Globus pallidus (tissue), 1 donor: ENCODE data around the gene TLK2.
"Not testable (repeated sequence)": the region's sequence is repeated elsewhere in the genome, so short reads cannot be mapped to it uniquely, and the experiment has no call there.

ENCODE experiments used
- DNase-seq: peaks from one replicate; pipeline ENCODE4 v3.0.0-alpha.2; 2015; ENCODE audit warnings: low spot score

TLK2 gene

GRCh38 chr17:62601471-62601870 is 122.8 kb downstream of the TLK2 start:
- DNase-seq = no peak

DNA sequence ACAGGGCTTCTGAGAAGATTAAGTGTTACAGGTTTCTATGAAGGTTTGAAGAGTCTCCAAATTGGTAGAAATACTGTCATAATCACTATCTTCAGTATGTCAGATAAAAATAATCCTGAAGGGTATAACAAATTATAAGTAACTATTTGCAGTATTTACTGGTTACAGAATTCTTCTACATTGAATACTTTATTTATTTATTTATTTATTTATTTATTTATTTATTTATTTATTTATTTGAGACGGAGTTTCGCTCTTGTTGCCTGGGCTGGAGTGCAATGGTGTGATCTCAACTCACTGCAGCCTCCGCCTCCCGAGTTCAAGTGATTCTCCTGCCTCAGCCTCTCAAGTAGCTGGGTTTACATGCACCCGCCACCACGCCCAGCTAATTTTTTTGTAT is 125.2 kb downstream of the TLK2 start:
- DNase-seq = not testable (repeated sequence)

- no peak for DNase-seq
Observed at GRCh38 chr17:62605588-62605987, 127.0 kb downstream of the TLK2 start.

- DNase-seq = no peak
Observed at GRCh38 chr17:62611292-62611691, 132.7 kb downstream of the TLK2 start.

DNA sequence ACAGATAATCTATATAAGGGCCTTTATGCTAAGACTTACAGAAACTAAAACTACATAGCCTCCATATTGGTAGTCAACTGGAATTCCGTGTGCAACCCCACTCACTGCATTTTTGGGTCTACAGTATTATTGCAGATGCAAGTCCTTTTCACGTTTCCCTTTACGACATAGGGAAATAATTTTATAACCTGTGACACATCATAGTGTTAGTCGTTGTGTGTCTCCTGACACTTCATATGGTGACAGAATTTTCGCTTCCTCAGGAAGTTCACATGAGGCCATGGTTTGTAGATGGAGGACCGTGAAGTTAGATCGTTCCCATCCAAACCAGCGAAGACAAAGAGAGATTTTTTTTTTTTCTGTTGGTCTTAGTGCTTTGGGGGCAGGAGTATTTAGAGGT is 133.1 kb downstream of the TLK2 start:
- DNase-seq = no peak

DNA sequence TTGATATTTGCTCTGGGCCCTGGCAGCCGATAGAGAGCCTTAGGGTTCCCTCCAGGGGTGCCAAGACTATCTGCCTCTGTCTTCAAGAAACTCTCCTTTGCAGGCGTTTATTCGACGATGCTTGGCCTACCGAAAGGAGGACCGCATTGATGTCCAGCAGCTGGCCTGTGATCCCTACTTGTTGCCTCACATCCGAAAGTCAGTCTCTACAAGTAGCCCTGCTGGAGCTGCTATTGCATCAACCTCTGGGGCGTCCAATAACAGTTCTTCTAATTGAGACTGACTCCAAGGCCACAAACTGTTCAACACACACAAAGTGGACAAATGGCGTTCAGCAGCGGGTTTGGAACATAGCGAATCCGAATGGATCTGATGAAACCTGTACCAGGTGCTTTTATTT is 133.7 kb downstream of the TLK2 start:
- not testable (repeated sequence) for DNase-seq

DNA sequence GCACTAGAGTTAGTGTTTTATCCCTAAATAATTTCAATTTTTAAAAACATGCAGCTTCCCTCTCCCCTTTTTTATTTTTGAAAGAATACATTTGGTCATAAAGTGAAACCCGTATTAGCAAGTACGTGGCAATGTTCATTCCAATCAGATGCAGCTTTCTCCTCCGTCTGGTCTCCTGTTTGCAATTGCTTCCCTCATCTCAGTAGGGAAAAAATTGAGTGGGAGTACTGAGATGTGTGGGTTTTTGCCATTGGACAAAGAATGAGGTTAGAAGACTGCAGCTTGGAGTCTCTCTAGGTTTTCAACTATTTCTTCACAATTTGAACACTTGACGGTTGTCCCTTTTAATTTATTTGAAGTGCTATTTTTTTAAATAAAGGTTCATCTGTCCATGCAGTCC is 134.5 kb downstream of the TLK2 start:
- DNase-seq = not testable (repeated sequence)

- DNase-seq = no peak
Observed at GRCh38 chr17:62614142-62614541, 135.5 kb downstream of the TLK2 start.

DNA sequence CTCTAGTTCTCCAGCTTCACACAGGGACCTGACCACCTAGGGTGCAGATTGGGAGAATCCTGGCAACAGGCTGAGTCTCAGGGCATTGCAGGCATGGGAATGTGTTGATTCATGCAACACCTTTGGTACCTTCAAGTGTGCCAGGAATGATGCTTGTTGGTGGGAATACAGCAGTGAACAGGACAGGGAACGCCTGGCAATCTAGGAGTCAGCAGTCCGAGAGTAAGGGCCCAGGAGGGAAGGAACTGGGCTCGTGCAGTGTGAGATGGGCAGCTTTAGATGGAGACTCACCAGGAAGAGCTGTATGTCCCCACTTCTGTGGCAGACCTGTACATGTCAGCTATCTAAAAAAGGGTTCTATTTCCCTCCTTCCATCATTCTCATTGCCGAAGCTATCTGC is 136.9 kb downstream of the TLK2 start:
- DNase-seq = no peak

DNA sequence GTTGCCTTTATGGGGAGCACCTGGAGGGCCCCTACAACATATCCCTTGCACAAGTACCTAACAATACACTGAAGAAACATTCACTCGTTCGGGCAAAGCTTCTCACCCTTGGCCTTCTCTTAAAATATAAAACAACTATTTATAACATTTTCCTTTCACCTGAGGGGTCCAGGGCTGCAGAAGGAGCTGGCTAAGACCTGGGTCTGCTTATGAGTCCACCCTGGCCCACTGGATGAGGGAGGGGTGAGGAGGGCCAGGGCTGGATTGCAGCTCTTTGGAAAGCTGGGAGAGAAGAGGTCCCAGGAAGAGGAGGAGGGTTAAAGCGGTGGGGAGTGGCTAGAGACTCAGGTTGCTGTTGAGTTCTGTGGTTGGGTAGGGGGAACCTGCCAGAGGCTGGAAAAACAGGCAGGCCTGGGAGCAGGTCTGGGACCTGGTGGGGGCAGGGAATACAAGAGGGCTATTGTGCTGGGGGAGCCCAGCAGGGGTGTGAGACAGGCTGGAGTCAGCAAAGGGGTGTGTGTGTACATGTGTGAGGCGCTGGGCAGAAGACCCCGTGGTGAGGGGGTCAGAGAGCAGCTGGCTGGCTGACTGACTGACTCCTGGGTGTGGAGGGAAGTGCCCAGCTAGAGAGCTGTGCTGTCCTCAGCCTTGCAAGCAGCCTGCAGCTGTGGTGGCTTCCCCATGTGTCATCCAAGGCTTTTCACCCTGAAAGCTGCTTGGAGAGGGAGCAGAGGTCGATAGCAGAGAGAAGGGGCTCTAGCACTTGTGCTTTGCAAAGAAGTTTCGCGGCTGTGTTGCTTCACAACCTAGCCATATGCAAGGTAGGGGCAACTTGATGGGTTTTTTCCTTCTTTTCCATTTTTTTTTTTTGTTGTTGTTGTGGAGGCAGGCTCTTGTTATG is 138.6 kb downstream of the TLK2 start:
- no peak for DNase-seq

DNA sequence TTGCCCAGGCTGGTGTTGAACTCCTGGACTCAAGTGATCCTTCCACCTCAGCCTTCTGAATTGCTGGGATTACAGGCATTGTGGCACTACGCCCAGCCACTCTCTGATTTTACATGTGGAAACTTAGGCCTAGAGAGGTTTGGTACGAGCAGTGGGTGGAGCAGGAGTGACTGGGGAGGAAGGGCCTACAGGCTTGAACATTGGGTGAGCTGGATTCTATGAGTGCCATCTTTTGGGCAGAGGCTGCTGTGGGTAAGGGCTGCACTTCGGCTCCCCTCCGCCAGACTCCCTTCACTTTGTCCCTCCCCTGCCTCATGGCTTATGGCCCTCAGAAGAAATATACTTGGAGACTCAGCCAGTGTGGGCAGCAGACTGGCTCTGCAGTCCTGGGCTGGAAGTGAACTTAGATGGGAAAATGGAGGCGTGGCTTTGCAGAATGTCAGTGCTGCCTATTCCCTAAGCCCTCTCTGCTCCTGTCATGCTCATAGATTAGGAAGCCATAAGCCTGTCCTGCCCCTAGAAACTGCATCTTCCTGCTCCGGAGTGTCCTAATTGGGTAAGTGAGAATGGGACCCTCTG is 139.4 kb downstream of the TLK2 start:
- DNase-seq = no peak

- no peak for DNase-seq
Observed at GRCh38 chr17:62618647-62619416, 140.2 kb downstream of the TLK2 start.

DNA sequence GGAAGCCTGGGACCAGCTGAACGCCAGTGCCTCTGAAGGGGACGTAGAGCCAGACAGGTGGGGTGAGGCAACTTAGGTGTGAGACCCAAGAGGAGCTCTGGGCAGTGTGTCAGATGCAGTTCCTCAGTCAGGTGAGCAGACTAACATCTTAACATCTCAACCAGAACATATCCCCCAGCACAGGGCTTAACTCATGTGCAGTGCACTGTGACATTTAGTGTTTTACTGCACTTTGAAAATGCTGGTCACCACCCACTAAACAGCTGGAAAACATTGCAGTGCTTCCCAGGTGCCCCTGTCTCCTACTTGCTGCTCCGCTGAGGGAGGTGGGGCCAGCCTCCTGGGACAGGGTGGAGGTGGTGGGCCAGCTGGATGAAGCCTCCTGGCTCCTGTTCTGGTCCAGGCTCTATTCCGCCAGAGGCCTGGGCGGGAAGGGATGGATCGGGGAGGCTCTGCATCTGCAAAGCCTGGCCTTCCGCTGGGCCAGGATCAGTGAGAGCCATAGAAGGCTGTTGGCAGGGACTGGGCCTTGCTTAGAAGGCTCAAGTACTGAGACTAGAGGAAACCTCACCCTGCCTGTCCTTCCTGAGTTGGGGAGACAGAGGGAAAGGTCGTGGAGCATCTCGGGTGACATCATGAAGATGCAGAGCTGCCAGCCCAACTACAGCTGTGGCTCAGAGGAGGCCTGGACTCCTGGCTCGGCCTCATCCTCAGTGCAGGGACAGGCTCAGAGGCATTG is 141.0 kb downstream of the TLK2 start:
- no peak for DNase-seq

- no peak for DNase-seq
Observed at GRCh38 chr17:62621223-62621622, 142.6 kb downstream of the TLK2 start.

- no peak for DNase-seq
Observed at GRCh38 chr17:62625184-62625869, 146.7 kb downstream of the TLK2 start.

DNA sequence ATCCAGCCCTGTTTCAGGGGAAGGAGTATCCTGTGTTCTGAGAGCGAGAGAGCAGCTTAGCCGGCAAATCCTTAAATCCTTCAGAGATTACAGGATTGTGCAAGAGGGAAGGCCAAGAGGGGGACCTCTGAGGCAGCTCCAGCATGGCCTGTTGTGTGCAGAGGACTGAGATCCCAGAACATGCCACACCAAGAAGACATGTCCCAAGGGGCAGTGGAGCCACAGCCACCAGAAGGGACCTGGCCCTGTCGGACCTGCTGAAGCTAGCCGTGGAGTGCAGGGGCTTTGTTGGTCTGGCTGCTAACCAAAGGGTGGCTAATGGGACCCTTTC is 147.2 kb downstream of the TLK2 start:
- DNase-seq = no peak

DNA sequence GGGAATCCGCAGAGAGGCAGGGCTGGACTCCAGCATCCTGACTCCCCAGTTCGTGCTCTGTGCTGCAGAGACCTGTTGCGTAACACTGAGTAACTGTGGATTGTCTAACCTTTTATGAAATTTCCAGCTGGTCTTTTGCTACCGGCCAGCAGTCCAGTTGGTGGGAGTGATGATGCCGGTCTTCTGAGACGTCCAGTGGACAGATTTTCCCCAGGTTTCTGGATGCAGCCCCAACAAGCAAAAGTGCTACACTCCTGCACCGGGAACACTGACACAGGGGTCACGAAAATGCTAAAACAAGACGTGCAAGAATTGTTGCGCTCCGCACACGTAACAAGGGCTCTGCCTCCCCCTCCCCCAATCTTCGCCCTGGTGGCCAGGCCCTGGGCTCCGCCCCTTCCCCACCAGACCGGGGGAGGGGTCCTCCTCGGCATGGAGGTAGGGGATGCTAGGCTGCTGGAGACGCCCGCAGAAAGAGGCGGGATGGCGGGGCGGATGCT is 148.1 kb downstream of the TLK2 start:
- no peak for DNase-seq

DNA sequence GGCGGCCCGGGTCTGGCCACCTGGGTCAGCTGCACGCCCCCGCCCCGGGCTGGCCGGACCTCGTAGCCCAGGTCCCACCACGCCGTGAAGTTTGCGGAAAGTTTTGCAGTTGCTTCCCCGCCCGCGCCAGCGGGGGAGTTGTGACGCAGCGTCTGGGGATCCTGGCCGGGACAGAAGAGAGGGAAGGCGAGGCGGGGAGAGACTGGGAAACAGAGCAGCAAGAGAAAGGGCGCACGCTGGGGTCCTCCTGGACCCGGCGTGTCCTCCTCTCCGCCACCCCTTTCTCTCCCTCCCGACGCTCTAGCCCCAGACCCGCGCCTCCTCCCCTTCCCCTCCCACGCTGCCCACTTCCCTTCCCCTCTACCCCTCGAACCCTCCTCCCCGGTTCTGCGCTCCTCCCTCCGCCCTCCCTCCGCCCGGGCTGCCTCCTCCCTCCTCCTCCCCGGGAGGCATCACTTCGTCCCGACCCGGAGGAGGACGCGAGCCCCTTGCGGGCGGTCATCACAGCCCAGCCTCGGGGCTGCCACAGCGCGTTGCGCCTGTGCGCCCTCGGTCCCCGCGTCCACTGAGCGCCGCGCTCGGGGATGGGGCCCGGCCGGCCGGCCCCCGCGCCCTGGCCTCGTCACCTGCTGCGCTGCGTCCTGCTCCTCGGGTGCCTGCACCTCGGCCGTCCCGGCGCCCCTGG is 148.7 kb downstream of the TLK2 start, which contains the start of gene MRC2:
Gene MRC2 (plus strand): TSS at position 452 of the 685 bp plus-strand sequence. CDS start 133 bp downstream, at position 585.
- no peak for DNase-seq

DNA sequence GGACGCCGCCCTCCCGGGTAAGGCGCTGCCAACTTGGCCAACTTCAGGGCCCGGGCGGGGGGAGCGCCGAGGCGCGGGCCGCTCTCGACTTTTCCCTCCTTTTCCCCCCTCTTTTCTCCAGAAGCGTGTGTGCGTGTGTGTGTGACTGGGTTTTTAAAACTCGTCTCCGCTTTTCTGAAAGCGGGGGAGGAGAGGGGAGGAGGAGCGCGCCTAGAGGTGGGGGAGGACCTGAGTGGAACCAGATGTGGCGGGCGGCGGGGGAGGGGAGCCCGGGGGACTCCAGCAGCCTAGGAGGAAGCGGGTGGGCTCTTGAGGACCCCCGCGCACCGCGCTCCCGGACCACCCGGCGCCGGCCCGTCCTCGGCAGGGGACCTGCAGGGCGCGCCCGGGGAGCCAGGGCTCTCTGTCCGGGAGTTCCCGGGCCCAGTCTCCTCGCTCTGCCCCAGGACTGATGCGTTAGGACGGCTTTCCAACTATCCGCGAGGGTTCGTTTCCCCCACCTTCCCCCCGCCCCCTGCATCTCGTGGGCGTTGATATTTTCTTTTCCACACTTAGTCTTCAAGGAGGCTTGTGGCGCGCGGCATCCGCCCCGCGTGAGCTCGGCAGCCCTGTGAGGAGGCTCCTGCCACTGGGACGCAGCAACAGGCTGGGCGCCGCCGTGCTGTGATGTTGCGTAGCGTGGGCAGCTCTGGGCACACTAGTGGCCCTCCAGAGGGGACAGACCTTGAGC is 149.4 kb downstream of the TLK2 start:
- DNase-seq = no peak
